ENCODE measurements around the gene RNASE1. TPM values are rescaled to one million over a fixed set of nuclear protein-coding genes. Genes with fewer than 3 reads are reported as not detected.
A peak's percentile ranks its signal among the peaks of the same experiment; 100 is the strongest.

The RNASE1 gene
- total and polyA plus RNA-seq, 9 donors: 62.5 to 985 (median 140) TPM

DNA sequence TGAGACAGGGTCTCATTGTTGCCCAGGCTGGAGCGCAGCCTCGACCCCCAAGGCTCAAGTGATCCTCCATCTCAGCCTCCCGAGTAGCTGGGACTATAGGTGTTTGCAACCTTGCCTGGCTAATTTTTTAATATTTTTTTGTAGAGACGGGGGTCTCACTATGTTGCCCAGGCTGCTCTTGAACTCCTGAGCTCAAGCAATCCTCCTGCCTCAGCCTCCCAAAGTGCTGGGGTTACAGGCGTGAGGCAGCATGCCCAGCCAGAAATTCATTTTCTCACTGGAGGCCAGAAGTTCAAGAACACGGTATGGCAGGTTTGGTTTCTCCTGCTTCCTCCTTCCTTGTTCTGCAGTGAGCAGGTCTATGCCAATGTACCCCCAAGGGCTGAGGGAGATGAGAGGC is 3.7 kb downstream of the RNASE1 start:
- TF ChIP-seq EP300 (IDR thresholded peaks at IDR 0.05) (no peak), POLR2A (IDR thresholded peaks at IDR 0.05) (no peak)
- TF ChIP-seq, protein P1, sequence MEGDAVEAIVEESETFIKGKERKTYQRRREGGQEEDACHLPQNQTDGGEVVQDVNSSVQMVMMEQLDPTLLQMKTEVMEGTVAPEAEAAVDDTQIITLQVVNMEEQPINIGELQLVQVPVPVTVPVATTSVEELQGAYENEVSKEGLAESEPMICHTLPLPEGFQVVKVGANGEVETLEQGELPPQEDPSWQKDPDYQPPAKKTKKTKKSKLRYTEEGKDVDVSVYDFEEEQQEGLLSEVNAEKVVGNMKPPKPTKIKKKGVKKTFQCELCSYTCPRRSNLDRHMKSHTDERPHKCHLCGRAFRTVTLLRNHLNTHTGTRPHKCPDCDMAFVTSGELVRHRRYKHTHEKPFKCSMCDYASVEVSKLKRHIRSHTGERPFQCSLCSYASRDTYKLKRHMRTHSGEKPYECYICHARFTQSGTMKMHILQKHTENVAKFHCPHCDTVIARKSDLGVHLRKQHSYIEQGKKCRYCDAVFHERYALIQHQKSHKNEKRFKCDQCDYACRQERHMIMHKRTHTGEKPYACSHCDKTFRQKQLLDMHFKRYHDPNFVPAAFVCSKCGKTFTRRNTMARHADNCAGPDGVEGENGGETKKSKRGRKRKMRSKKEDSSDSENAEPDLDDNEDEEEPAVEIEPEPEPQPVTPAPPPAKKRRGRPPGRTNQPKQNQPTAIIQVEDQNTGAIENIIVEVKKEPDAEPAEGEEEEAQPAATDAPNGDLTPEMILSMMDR (IDR thresholded peaks at IDR 0.05): no peak
- H3K4me1 ChIP-seq (ENCODE audit: insufficient read depth): peaks cover 9% of the 10 kb centered on the region
- peak overlapping the region in 1 of 2 donors; percentile 12 for H3K27ac ChIP-seq
- 75 to 80% (median 79%) methylated on average over 6 of the region's 6 CpGs for WGBS, 3 donors
- H3K36me3 ChIP-seq: no peaks in the 10 kb centered on the region
- no peak overlapping the region for H3K4me3 ChIP-seq
- no peaks in the 10 kb centered on the region for H3K9me3 ChIP-seq
- no peak for DNase-seq
- intact Hi-C loops (cut with DNase I): no loop called here
- H3K27me3 ChIP-seq: no peaks in the 10 kb centered on the region

GRCh38 chr14:20798318-20798717 is 4.3 kb downstream of the RNASE1 start:
- Histone ChIP-seq H3K4me3 (no peak overlapping the region), H3K36me3 (no peaks in the 10 kb centered on the region), H3K9me3 (no peaks in the 10 kb centered on the region), H3K27ac (no peak overlapping the region), H3K27me3 (no peaks in the 10 kb centered on the region), H3K4me1 (ENCODE audit: insufficient read depth) (peaks cover 7% of the 10 kb centered on the region)
- DNase-seq: no peak
- WGBS, 3 donors: 85 to 92% (median 91%) methylated on average over 7 of the region's 7 CpGs
- TF ChIP-seq, protein P1 (IDR thresholded peaks at IDR 0.05): no peak
- TF ChIP-seq EP300 (IDR thresholded peaks at IDR 0.05) (no peak), POLR2A (IDR thresholded peaks at IDR 0.05) (no peak)
- intact Hi-C loops (cut with DNase I): no loop called here

- no peaks in the 10 kb centered on the region for H3K36me3 ChIP-seq
- no peak for TF ChIP-seq POLR2A (IDR thresholded peaks at IDR 0.05)
- TF ChIP-seq, protein P1 (IDR thresholded peaks at IDR 0.05): no peak
- TF ChIP-seq EP300 (IDR thresholded peaks at IDR 0.05): no peak
- 84 to 87% (median 87%) methylated on average over 1 of the region's 1 CpG for WGBS, 3 donors
- intact Hi-C loops (cut with DNase I): no loop called here
- no peaks in the 10 kb centered on the region for H3K9me3 ChIP-seq
- no peak overlapping the region for H3K27ac ChIP-seq
- H3K4me1 ChIP-seq (ENCODE audit: insufficient read depth): peaks cover 3% of the 10 kb centered on the region
- H3K4me3 ChIP-seq: no peak overlapping the region
- no peak for DNase-seq
- H3K27me3 ChIP-seq: no peaks in the 10 kb centered on the region
Measured at GRCh38 chr14:20797164-20797563, 5.5 kb downstream of the RNASE1 start.

DNA sequence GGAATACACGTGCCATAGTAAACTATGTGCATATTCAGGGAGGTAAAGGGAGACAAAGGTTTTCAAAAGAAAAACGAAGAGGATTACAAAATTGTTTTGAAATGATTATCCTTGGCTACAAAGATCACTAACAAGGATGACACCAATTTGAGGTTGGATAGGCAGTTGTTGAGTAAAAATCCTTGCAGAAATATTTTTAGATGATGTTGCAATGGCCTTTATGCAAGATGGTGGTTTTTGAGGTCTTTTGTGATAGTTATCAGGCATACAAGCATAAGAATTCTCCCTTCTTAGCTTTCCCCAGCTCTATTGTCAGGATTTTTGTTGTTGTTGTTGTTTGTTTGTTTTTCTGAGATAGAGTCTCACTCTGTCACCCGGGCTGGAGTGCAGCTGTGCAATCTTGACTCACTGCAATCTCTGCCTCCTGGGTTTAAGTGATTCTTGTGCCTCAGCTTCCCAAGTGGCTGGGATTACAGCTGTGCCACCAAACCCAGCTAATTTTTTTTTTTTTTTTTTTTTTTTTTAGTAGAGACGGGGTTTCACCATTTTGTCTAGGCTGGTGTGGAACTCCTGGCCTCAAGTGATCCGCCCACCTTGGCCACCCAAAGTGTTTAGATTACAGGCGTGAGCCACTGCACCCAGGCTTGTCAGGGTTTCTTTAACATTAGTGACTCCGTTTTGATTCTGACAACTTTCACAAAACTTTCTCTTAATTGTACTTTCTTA is 7.8 kb downstream of the RNASE1 start:
- no peak for DNase-seq
- Histone ChIP-seq H3K4me1 (ENCODE audit: insufficient read depth) (peaks cover 2% of the 10 kb centered on the region), H3K27ac (no peak overlapping the region), H3K36me3 (no peaks in the 10 kb centered on the region), H3K9me3 (no peaks in the 10 kb centered on the region), H3K4me3 (no peak overlapping the region), H3K27me3 (no peaks in the 10 kb centered on the region)
- TF ChIP-seq POLR2A (IDR thresholded peaks at IDR 0.05) (no peak), EP300 (IDR thresholded peaks at IDR 0.05) (no peak)
- TF ChIP-seq, protein P1 (IDR thresholded peaks at IDR 0.05): no peak
- WGBS, 3 donors: 74 to 81% (median 77%) methylated on average over 7 of the region's 7 CpGs
- intact Hi-C loops (cut with DNase I): no loop called here
